ENCODE data around the gene PCMTD2.
"Not testable (repeated sequence)": the region's sequence is repeated elsewhere in the genome, so short reads cannot be mapped to it uniquely, and the experiment has no call there.

PCMTD2 gene

DNA sequence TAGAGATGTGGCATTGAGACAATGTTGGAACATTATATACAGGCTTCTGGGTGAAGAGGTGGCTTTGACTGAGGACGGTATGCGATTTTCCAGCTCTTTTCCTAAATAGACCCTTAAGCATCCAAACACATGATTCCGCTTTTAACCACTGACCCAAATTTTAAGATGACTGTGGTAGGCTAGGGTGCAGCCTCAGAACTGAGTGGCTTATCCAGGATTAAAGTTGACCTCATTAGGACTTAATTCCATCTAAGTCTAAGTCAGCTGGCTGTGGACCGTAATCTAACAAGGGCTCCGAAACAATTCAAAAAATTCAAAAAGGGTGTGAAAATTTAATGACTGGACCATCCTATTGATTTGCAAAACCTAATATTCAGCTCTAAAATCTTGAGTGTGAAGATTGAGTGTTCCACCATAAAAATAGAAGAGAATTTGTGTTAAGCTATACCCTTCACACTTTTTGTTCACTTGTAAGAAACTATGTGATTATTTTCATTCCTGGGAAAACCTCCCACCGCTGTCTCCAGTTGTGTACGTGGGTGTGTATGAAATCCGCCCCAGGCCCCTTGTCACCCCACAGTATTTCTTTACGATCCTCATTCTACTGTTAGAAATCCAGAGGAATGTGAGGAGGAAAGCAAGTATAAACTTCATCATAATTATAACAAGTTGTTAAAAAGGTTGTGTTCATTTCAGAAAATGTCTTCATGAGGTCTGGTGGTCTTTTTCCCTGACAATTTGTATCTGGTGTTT lies 2.7 kb downstream of the PCMTD2 start:
- no peak for DNase-seq

DNA sequence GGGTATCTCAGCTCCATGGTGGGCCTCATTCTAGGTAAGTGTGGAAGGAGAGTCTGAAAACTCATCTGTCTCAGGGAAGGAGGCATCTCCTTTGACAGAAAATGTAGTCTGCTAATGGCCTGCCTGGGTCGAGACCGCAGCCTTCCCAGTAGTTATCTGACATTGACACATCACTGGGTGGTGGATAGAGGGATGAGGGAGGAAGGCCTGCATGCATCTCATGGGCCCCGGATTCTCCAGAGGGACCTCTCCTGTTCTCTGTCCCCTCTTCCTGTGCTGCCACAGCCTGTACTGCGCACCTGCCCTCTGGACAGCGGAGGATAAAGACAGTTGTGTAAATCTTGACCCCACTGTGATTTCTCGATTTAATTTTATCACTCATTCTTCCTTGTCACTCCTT lies 4.7 kb downstream of the PCMTD2 start:
- no peak for DNase-seq

DNA sequence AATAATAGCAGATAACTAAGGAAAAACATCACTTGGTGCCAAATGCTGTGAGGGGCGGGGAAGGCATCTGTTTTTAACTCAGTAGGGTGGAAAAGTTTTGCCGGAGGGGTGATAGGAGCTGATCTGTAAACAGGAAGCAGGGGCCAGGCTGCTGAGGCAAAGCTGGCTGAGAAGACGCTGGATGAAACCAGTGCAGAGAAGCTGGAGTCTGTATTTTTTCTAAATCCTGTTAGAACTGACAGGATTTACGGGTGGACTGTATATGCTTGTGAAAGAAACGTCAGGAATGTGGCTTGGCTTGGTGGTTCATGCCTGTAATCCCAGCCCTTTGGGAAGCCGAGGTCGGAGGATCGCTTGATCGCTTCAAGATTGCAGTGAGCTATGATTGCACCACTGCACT lies 5.6 kb downstream of the PCMTD2 start:
- no peak for DNase-seq

DNA sequence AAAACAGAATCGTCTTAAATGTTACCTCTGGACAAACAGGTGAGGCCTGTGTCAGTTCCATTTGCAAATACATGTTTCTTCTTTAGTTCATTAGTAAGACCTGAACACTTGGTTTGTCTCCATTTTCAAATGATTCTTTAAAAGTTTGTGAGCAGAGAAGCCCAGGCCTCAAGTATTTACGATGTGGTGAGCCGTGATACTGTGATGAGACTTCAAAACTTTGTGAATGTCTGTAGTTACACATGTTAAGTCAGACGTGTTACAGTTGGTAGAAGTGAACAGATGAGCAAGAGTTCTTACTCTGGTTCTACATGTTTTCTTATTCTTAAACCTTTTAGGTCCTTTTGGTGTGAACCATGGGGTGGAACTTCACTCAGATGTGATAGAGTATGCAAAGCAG lies 8.5 kb downstream of the PCMTD2 start:
- DNase-seq: no peak

DNA sequence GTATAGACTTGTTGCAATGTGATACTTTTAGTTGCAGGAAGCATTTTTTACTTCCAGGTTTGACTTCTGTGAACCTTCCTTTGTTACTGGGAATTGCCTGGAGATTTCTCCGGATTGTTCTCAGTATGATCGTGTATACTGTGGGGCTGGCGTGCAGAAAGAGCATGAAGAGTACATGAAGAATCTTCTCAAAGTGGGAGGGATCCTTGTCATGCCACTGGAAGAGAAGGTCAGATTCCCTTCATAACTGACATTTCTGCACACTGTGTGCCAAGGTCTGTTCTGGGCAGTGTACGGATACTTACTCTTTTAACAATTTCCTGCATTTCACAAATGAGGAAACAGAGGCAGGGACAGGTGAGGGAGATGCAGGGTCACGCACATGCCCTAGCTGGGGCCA lies 9.7 kb downstream of the PCMTD2 start:
- DNase-seq: no peak

DNA sequence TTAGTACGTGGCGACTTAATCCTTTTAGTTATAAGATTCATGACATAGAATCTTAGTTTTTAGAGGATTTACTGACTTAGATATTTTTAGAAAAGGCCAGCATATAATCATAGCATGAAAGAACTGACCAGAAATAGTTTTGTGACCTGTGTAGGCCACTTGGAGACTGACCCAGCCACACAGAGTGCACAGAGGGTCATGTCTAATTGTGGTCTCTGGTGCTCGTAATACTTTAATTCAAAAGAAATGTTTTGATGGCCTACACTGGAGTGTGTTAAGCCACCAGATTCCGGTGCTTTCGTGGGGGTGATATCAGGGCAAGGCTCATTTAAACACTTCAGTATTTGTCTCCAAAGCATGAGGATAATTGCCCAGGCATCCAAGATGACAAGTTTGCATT lies 11.4 kb downstream of the PCMTD2 start:
- DNase-seq: no peak

DNA sequence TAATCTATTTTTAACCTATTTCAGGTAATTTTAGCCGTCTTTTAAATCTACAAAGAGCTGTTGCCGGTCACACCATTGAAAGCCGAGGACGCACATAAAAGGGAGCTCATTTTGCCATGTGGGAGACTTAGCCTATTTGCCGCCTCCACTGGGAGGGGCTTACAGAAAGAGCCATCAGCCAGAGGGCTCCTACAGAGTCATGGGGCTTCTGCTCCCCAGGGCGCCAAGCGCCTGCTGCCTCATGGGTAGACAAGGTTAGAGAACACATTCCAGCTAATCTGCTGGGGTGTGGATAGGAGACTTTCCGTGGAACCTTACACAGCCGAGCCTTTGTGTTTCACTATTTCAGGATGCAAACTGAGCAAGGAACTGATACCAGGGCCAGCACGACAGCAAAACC lies 12.6 kb downstream of the PCMTD2 start:
- no peak for DNase-seq

DNA sequence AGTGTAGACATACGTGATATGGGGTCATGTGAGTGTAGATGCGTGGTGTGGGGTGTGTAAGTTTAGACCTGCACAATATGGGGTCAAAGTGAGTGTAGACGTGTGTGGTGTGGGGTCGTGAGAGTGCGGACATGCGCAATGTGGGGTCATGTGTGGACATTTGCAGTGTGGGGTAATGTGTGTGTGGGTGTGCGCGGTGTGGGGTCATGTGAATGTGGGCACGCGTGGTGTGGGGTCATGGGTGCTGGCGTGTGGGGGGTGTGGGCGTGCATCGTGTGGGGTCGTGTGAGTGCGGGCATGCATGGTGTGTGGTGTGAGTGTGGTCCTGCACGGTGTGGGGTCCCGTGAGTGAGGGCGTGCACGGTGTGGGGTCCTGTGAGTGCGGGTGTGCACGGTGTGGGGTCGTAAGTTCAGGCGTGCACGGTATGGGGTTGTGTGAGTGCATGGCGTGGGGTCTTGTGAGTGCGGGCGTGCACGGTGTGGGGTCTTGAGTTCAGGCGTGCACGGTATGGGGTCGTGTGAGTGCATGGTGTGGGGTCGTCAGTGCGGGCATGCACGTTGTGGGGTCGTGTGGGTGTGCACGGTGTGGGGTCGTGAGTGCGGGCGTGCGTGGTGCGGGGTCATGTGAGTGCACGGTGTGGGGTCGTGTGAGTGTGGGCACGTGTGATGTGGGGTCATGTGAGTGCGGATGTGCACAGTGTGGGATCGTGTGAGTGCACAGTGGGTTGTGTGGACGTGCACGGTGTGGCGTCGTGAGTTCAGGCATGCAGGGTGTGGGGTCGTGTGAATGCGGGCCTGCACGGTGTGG lies 14.3 kb downstream of the PCMTD2 start:
- DNase-seq: no peak

DNA sequence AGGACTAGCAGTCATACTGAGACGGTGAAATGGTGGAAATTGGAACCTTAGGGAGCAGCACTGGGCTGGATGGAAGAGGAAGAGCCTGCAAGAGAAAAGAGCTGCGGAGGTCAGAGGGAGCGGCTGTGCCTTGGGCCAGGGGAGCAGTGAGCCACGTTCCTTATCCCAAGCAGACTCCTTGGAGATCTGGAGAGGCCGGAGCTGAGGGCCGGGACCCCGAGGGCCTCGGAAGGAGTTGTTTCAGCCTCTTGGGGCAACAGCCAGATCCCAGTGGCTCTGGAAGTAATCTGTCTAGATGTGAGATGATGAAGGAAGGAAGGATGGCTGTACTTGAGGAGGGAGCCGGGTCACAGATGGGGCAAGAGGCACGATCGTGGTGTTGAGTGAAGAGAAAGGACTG lies 16.1 kb downstream of the PCMTD2 start:
- no peak for DNase-seq

DNA sequence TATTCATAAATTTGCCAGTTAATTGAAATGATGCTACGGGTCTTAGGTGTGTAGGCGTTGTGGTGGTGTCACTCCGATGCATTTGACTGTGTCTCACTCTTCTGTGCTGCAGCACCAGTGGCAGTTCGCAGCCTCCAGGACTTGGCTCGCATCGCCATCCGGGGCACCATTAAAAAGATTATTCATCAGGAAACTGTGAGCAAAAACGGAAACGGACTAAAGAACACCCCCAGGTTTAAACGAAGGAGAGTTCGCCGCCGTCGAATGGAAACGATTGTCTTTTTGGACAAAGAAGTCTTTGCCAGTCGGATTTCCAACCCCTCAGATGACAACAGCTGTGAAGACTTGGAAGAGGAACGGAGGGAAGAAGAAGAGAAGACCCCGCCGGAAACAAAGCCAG lies 17.6 kb downstream of the PCMTD2 start:
- no peak for DNase-seq

DNA sequence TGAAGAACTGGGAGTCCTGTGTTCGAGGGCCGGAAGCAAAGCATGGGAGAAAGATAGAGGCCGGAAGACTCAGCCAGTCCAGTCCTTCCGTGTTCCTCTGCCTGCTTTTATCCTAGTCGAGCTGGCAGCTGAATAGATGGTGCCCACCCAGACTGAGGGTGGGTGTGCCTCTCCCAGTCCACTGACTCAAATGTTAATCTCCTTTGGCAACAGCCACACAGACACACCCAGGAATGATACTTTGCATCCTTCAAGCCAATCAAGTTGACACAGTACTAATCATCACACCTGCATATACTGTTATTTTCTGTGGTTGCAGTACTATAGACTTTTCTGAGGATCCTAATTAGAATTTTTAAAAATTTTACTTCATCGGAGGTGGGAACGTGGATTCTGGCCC lies 21.3 kb downstream of the PCMTD2 start:
- no peak for DNase-seq

DNA sequence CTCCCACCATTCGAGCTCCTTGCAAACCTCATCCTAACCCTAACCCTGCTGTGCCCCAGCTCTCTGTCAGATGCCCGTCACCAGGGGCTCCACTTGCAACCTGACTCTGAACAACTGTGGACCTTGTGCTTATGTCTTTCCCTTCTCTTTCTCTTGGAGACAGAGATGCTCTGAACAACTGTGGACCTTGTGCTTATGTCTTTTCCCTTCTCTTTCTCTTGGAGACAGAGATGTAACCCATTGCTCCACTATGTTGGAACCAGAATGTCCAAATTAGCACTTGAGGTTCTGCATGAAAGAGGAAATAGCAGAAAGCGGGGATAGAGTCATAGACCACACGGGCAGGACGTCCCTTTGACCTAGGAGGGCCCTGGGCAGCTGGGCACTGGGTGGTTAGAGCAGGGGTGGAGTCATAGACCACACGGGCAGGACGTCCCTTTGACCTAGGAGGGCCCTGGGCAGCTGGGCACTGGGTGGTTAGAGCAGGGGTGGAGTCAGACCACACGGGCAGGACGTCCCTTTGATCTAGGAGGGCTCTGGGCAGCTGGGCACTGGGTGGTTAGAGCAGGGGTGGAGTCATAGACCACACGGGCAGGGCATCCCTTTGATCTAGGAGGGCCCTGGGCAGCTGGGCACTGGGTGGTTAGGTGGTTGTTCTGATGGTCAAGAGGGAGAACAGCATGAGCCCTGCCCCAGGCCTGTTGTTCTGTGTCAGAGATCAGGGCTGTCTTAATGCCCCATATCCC lies 22.2 kb downstream of the PCMTD2 start:
- no peak for DNase-seq

DNA sequence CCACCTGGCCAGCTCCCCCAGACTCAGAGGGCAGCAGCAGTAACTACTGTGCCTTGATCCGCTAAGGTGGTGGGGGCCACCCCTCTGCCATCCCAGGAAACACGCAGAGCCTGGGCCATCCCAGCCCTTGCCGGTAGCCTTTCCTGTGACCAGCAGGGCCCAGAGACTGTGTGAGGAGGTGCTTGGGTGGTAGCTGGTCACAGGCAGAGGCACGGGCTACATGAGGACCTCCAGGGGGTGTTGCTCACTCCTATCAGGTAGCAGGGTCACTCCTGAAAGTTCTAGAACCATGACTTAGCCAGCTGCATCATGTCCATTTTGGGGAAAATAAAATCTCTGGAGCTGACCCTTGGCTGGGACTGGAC lies 22.8 kb downstream of the PCMTD2 start:
- DNase-seq: no peak

DNA sequence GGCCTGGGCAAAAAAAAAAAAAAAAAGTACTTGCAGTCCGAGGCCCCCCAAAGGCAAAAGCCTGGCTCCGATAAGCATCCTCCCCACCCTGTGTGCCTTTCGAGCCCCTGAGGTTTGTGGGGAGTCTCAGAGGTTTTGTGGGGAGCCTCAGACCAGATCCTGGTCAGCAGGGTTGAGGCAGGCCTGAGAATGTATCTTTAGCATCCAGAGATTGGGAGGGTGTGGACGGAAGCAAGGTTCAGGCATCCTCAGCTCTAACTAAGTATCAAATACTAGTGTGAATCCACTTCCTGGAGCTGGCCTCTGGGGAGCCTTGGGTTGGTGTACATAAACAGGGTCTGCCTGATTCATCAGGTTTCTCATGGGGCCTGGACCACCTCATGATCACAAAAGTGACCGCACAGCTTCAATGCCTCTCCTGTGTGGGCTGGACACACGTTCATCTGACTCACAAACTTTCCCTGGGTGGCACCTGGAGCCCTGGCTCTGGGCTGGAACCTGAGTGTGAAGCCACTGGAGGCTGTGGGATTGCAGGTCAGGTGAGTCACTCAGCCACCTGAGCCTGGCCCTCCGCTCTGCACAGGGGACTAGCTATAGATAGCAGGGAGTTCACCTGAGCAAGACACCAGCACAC lies 24.4 kb downstream of the PCMTD2 start:
- no peak for DNase-seq

DNA sequence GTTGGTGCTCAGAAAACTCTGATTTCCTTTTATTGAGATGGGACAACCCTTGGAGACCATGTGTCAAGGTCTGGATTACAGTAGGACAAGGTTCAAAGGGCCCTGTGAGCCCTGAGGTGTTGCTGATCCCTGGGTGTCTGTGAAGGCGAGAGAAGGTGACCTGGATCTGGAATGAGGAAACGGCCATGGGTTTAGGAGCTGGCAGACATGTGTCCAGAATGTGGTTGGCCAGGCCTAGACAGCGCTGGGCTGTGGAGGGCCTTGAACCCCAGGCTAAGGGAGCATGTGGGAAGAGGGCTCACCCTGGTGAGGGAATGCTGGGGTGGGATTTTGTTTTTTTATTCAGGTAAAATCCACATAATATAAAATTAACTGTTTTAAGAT lies 24.9 kb downstream of the PCMTD2 start:
- no peak for DNase-seq

DNA sequence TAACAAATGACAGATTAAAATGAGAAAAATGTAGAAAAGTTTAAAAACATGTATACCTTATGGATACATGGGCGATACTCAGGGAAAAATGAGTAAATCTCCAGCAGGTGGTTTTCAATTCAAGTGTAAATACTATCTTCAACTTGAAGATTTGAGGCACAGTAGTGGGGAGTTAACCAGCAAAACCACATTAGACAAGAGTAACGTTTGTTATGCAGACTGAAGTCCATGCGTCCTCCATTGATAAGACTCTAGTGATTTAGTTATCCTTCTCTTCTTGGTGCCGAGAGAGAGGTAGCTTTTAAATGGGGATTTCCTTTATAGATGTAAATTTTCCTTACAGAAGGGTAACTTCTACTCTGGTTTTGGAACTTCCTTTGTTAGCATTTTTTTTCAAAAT lies 28.1 kb downstream of the PCMTD2 start:
- no peak for DNase-seq

DNA sequence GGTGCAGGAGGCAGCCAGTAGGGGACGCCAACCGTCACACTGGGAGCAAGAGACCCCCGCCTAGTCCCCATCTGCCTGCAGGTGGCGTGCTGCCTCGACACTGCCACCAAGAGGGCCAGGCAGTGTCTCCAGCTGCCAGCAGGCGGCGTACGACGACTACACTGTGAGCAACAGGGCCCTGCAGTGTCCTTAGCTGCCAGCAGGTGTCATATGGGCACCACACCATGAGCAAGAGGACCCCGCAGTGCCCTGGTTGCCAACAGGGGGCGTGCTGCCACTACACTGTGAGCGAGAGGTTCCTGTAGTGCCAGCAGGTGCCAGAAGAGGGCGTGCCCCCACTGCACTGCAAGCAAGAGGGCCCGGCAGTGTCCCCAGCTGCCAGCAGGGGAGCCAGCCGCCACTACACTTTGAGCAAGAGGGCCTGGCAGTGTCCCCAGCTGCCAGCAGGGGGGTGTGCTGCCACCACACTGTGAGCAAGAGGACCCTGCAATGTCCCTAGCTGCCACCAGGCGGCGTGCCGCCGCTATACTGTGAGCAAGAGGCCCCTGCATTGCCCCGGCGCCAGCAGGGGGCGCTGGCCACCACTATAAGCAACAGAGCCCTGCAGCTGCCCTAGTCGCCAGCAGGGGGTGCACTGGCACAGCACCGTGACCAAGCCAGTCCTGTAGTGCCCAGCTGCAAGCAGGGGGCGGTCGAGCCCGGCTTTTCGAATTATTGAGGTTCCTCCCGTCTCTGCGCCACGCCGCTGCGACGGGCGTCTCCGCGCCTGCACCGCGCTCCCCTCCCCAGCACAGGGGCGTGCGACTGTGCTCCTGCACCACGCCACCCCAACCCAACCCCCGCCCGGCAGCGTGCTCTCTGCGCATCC lies 30.3 kb downstream of the PCMTD2 start:
- DNase-seq: peak; percentile 93

DNA sequence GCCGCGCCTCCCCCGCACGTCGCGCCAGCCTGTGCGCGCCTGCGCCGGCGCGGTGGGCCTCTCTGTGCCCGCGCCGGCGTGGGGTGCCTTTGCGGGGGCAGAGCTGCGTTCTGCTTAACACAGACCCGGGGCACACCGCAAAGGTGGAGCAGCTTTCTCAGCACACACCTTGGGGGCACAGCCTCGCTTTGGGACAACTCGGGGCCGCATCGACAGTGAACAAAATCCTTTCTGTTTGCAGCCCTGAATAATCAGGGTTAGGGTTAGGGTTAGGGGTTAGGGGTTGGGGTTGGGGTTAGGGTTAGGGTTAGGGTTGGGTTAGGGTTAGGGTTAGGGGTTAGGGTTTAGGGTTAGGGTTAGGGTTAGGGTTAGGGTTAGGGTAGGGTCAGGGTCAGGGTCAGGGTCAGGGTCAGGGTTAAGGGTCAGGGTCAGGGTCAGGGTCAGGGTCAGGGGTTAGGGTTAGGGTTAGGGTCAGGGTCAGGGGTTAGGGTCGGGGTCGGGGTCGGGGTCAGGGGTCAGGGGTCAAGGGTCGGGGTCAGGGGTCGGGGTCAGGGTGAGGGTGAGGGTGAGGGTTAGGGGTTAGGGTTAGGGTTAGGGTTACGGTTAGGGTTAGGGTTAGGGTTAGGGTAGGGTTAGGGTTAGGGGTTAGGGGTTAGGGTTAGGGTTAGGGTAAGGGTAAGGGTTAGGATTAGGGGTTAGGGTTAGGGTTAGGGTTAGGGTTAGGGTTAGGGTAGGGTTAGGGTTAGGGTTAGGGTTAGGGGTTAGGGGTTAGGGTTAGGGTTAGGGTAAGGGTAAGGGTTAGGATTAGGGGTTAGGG lies 31.1 kb downstream of the PCMTD2 start:
- DNase-seq: not testable (repeated sequence)

DNA sequence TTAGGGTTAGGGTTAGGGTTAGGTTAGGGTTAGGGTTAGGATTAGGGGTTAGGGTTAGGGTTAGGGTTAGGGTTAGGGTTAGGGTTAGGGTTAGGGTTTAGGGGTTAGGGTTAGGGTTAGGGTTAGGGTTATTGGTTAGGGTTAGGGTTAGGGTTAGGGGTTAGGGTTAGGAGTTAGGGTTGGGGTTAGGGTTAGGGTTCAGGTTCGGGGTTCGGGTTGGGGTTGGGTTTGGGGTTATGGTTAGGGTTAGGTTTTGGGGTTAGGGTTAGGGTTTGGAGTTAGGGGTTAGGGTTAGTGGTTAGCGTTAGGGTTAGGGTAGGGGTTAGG lies 31.7 kb downstream of the PCMTD2 start:
- not testable (repeated sequence) for DNase-seq

DNA sequence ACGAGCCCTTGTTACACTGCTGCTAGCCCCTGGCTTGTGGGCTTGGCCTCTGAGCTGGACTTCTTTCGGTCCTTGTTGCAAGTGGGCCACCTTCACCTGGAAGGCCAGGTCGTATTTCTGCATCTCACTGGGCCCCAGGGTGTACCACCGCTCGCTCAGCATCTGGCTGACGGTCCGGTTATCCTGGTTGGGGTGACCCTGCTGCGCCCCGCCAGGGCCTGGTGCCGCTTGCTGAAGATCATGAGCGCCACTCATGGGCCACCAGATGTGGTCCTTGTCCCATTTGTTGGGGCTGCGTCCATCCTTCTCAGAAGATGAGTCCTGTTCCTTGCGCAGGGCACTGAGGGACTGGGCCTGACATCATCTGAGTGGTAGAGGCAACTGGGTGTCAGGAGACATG lies 36.6 kb downstream of the PCMTD2 start:
- DNase-seq: not testable (repeated sequence)

DNA sequence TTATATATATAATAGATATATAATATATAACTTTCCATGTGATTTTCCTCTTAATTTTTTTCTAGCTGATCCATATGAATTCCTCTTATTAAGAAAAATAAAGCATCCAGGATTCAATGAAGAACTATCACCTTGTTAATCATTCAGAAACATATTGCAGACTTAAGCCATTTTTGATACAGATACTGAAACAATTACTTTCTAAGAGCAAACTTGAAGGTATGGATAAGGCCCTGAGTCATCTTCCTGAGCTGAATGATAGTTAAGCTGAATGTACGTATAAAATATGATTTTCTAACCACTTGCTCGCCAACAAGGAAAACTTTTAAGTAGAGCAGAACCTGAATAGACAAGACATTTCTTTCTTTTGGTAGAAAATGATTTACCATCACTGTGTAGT lies 47.5 kb downstream of the PCMTD2 start:
- DNase-seq: not testable (repeated sequence)

DNA sequence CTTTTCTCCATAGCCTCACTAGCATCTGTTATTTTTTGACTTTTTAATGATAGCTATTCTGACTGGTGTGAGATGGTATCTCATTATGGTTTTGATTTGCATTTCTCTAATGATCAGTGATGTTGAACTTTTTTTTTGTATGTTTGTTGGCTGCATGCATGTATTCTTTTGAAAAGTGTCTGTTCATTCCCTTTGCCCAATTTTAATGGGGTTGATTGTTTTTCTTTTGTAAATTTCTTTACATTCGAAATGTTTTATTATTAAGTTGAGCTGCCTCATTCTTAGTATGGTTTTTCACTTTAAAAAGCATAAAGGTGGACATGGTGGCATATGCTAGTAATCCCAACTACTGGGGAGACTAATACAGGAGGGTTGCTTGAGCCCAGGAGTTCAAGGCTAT lies 58.2 kb downstream of the PCMTD2 start:
- not testable (repeated sequence) for DNase-seq

All from NCI-H146 (cell line).